ENCODE measurements around the gene ALKBH5.
A peak's percentile ranks its signal among the peaks of the same experiment; 100 is the strongest.
"Not testable (repeated sequence)": the region's sequence is repeated elsewhere in the genome, so short reads cannot be mapped to it uniquely, and the experiment has no call there.

ALKBH5 gene

DNA sequence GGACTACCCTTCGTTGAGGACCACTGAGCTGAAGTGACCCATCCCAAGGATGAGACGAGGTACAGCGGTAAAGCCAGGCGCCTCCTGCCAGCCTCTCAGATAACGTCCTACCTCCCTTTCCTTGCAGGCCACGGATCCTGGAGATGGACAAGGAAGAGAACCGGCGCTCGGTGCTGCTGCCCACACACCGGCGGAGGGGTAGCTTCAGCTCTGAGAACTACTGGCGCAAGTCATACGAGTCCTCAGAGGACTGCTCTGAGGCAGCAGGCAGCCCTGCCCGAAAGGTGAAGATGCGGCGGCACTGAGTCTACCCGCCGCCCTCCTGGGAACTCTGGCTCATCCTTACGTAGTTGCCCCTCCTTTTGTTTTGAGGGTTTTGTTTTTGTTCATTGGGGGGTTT lies 24.5 kb downstream of the ALKBH5 start:
- no peak overlapping the region for H3K4me3 ChIP-seq
- no peaks in the 10 kb centered on the region for H3K4me1 ChIP-seq
- no peak for TF ChIP-seq Cebpa-rat (IDR thresholded peaks at IDR 0.05)
- H3K4me2 ChIP-seq = no peak overlapping the region
- peaks cover 81% of the 10 kb centered on the region for H4K20me1 ChIP-seq
- peaks cover 93% of the 10 kb centered on the region for H3K36me3 ChIP-seq
- H3K9ac ChIP-seq = no peak overlapping the region
- no peak overlapping the region for H3K27ac ChIP-seq
- no peaks in the 10 kb centered on the region for H3K27me3 ChIP-seq
- no peaks in the 10 kb centered on the region for H3K9me3 ChIP-seq

DNA sequence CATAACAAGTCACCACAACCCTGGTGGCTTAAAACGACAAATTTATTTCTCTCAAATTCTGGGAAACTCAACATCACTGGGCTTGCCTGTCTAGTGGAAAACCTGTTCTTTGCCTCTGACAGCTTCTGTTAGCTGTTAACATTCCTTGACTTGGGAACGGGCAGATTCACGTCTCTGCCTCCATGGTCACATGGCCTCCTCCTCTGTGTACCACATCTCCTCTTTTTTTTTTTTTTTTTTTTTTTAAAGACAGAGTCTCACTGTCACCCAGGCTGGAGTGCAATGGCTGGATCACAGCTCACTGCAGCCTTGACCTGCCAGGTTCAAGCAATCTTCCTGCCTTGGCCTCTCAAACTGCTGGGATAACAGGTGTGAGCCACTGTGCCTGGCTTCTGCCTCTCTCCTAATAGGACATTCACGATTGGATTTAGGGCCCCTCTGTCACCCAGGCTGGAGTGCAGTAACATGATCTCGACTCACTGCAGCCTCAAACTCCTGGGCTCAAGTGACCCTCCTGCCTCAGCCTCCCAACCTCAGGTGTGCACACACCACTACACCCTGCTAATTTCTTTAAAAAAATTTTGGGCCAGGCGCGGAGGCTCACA lies 30.1 kb downstream of the ALKBH5 start:
- H3K36me3 ChIP-seq = peaks cover 37% of the 10 kb centered on the region
- H3K4me1 ChIP-seq = no peaks in the 10 kb centered on the region
- no peak for TF ChIP-seq Cebpa-rat (IDR thresholded peaks at IDR 0.05)
- peaks cover 24% of the 10 kb centered on the region for H4K20me1 ChIP-seq
- H3K27me3 ChIP-seq = no peaks in the 10 kb centered on the region
- H3K4me3 ChIP-seq = no peak overlapping the region
- no peak overlapping the region for H3K9ac ChIP-seq
- H3K9me3 ChIP-seq = no peaks in the 10 kb centered on the region
- H3K4me2 ChIP-seq = no peak overlapping the region
- no peak overlapping the region for H3K27ac ChIP-seq

DNA sequence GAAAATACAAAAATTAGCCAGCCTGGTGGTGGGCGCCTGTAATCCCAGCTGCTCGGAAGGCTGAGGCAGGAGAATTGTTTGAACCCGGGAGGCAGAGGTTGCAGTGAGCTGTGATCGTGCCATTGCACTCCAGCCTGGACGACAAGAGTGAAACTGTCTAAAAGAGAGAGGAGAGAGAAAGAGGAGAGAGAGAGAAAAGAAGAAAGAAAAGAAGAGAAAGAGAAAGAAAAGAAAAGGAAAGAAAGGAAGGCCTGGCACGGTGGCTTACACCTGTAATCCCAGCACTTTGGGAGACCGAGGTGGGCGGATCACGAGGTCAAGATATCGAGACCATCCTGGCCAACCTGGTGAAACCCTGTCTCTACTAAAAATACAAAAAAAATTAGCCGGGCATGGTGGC lies 33.3 kb downstream of the ALKBH5 start:
- H3K4me3 ChIP-seq, H3K36me3 ChIP-seq, H4K20me1 ChIP-seq, H3K27ac ChIP-seq, H3K9me3 ChIP-seq, H3K27me3 ChIP-seq, H3K9ac ChIP-seq, H3K4me2 ChIP-seq: not testable (repeated sequence)
- H3K4me1 ChIP-seq = peaks cover 16% of the 10 kb centered on the region

DNA sequence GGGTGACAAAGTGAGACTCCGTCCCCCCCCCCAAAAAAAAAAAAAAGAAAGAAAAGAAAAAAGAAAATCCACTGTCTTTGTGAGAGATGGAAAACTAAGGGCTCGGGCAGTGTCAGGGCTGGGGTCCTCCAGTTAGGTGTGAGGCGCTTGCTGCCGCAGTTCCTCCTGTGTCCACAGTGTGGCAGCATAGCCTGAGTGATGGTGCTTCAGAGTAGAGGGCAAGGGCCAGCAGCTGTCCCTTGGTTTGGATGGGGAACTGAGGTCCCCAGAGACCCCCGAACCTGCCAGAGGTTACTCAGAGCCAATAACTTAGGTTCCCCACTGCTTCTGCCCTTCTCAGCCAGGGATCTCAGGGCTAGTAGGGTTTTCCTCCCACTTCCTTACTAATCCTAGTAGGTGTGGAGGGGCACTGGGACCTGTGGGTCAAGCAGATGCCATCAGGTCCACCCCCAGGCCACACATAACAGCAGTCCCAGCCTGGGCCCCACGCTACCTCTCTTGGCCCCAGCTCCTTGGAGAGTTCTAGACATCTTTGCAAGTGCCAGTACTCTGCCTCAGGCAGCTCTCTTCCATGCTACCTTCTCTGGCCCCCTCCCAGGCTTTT lies 33.9 kb downstream of the ALKBH5 start:
- TF ChIP-seq Cebpa-rat (IDR thresholded peaks at IDR 0.05) = no peak
- Histone ChIP-seq H3K9ac (no peak overlapping the region), H3K4me3 (no peak overlapping the region), H3K27me3 (no peaks in the 10 kb centered on the region), H3K4me2 (no peak overlapping the region), H3K27ac (peak overlapping the region; percentile 23; the same call in 1 of the 2 replicates), H4K20me1 (no peaks in the 10 kb centered on the region), H3K9me3 (no peaks in the 10 kb centered on the region), H3K4me1 (peaks cover 16% of the 10 kb centered on the region), H3K36me3 (0 out of 2 replicates have a peak, but pooled peaks cover 2% of the 10 kb centered on the region)

DNA sequence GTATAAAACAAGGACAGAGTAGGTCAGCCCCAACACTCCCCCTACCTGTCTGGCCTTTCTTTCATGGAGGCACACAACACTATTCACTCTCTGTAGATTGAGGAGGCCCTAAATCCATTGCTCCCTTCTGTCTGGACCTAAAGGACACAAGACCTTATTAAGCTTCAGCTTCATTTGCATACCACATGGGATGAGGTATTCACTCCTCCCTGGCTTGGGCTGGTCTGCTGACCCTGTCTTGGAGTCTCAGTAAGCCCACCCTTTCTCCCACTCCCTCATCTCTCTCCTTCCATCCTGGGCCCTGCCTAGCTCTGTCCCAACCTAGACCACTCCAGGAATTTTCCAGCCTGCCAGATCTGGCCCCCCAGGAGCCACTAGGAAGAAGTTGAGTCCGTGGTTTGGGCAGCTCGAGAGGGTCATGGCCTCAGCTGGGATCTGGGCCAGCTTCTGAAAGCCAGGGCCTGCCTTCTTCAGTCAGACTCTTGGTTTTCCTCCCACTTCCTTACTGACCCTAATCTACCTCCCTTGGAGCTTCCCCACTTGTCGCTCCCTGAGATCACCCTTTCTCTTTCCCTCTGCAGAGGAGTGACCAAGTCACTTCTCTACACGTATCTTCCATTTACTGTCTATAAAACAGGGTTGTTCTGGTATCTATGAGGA lies 35.3 kb downstream of the ALKBH5 start:
- no peaks in the 10 kb centered on the region for H3K36me3 ChIP-seq
- no peak overlapping the region for H3K9ac ChIP-seq
- H3K4me2 ChIP-seq = no peak overlapping the region
- peaks cover 16% of the 10 kb centered on the region for H3K4me1 ChIP-seq
- no peak overlapping the region for H3K4me3 ChIP-seq
- no peak overlapping the region for H3K27ac ChIP-seq
- H4K20me1 ChIP-seq = no peaks in the 10 kb centered on the region
- no peaks in the 10 kb centered on the region for H3K9me3 ChIP-seq
- no peak for TF ChIP-seq Cebpa-rat (IDR thresholded peaks at IDR 0.05)
- H3K27me3 ChIP-seq = no peaks in the 10 kb centered on the region

DNA sequence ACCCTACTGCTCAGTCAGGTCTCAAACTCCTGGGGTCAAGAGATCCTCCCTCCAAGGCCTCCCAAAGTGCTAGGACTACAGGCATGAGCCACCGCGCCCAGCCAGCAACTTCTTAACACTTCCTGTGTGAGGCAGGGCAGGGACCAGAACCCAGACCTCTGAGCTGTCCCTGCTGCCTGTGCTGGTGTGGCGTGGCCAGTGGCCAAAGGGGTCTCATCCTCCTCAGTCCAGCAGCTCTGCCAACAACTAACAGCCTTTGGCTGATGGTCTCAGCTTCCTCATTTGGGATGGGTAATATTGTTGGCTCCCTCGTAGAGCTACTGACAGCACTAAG lies 40.4 kb downstream of the ALKBH5 start:
- no peaks in the 10 kb centered on the region for H3K36me3 ChIP-seq
- H3K27me3 ChIP-seq = no peaks in the 10 kb centered on the region
- no peaks in the 10 kb centered on the region for H3K9me3 ChIP-seq
- H3K27ac ChIP-seq = no peak overlapping the region
- peaks cover 48% of the 10 kb centered on the region for H3K4me1 ChIP-seq
- H3K4me3 ChIP-seq = no peak overlapping the region
- H3K9ac ChIP-seq = no peak overlapping the region
- no peak overlapping the region for H3K4me2 ChIP-seq
- TF ChIP-seq Cebpa-rat (IDR thresholded peaks at IDR 0.05) = no peak
- H4K20me1 ChIP-seq = peaks cover 32% of the 10 kb centered on the region

DNA sequence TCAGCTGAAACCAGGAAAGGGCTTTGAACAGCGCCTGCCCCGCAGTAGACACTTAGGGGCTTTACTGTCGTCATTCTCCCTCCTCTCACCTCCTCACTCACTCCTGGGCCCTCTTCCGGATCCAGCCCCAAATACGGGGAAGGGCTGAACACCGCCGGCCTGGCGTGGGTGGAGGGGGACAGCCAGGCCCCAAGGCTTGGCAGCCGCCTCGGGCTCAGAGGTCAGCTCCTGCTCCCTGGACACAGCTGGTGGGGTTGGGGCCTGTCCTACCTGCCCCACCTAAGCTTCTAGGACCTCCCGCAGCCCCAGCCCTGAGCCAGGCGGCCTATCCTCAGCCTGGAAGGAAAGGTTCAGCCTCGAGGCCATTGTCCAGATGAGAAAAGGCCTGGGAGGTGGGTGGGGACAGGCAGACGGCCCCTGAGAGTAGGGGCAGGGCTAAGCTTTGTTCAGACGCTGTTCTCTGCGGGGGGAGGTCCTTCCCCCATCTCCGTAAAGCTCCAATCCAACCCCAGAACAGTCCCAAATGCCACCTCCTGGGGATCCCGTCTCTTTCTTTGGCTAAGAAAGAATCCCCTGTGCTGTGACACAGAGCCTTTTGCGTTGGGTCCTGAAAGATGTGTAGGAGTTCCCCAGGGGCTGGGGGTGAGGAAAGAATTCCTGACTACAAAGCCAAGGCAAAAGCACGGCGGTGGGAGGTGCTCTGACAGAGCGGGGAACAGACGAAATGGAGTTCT lies 40.9 kb downstream of the ALKBH5 start:
- Histone ChIP-seq H3K4me3 (peak overlapping the region; percentile 84), H3K9ac (peak overlapping the region; percentile 69; the same call in 1 of the 2 replicates), H3K27me3 (no peaks in the 10 kb centered on the region), H3K4me2 (peak overlapping the region; percentile 92), H4K20me1 (peaks cover 37% of the 10 kb centered on the region), H3K27ac (peak overlapping the region; percentile 68), H3K4me1 (peaks cover 48% of the 10 kb centered on the region), H3K36me3 (no peaks in the 10 kb centered on the region), H3K9me3 (no peaks in the 10 kb centered on the region)
- no peak for TF ChIP-seq Cebpa-rat (IDR thresholded peaks at IDR 0.05)

DNA sequence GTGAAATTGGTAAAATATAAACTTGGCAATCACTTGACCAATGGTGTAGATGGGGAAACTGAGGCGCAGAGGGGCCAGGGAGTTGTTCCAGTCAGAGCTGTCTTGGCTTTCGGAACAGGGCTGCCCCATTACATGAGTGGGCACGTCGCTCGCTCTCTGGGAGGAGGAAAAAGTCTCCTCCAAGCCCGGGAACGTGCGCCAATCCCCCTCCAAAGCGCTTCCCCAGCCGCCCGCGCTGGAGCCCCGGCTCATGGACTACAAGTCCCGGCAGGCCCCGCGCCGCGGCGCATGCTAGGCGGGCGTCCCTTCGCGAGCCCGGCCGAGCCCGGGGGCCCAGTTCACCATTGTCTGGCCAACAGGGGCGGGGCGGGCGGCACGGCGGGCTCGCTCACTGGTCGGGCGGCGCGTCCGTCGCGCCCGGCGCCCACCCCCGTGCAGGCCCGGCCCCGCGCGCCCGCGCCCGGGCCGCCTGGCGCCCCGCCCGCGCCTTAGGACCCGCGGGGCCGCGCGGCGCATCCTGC lies 41.6 kb downstream of the ALKBH5 start, which contains the start of gene LLGL1:
LLGL1 (plus strand) TSS at position 515 of the 521 bp plus-strand sequence. CDS start 48 bp downstream, outside the sequence.
- H3K4me2 ChIP-seq = peak within 1 kb of the TSS; percentile 97
- peaks cover 43% of the 10 kb centered on the region for H4K20me1 ChIP-seq
- H3K27me3 ChIP-seq = no peaks in the 10 kb centered on the region
- peak within 1 kb of the TSS; percentile 79 for H3K27ac ChIP-seq
- no peaks in the 10 kb centered on the region for H3K9me3 ChIP-seq
- TF ChIP-seq Cebpa-rat (IDR thresholded peaks at IDR 0.05) = no peak
- H3K4me3 ChIP-seq = peak within 1 kb of the TSS; percentile 84
- H3K36me3 ChIP-seq = no peaks in the 10 kb centered on the region
- peak within 1 kb of the TSS; percentile 89 for H3K9ac ChIP-seq
- peaks cover 48% of the 10 kb centered on the region for H3K4me1 ChIP-seq

DNA sequence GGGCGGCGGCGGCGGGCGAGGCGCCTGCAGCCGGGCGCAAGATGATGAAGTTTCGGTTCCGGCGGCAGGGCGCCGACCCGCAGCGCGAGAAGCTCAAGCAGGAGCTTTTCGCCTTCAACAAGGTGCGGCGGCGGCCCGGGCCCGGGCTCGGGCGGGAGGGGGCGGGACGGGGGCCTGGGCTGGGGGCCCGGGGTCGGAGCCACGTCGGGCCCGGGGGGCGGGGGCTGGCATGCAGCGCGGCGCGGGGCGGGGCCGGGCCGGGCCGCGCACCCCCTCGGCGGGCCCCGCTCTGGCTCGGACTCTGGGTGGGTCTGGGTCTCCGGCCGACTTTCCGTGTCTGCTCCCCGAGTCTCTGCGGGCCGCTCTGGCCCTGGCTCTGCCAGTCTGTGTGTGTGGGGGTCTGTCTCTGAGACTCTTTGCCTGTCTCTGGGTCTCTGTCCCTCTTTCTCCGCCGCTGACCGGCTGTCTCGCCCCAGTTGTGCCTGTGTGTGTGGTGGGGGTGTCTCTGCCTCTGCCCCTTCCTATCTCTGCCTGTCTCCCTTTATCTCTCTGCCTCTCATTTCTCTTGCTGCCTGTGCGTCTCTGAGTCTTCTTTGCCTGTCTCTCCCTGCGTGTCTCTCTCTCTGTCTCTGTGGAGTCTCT lies 42.1 kb downstream of the ALKBH5 start:
- Histone ChIP-seq H3K27me3 (no peaks in the 10 kb centered on the region), H3K9me3 (no peaks in the 10 kb centered on the region), H4K20me1 (peaks cover 49% of the 10 kb centered on the region), H3K27ac (peak overlapping the region; percentile 79), H3K36me3 (peaks cover under 1% of the 10 kb centered on the region; the same call in 1 of the 2 replicates), H3K4me2 (peak overlapping the region; percentile 97), H3K9ac (peak overlapping the region; percentile 89), H3K4me1 (peaks cover 42% of the 10 kb centered on the region), H3K4me3 (peak overlapping the region; percentile 84)
- no peak for TF ChIP-seq Cebpa-rat (IDR thresholded peaks at IDR 0.05)

Data from BLaER1 (cell line).